HEK293T (cell line): ENCODE measurements around the gene MDM2.

Experiments used
- CTCF ChIA-PET: fragments of 350-600 bp; formaldehyde crosslinking; extraction: SDS; loops from one replicate; lab custom pipeline; 2021; ENCODE audit warnings: antibody characterized with exemption, inconsistent platforms; lab: Yijun Ruan, JAX
- POLR2A ChIA-PET: fragments of 350-600 bp; formaldehyde crosslinking; extraction: SDS; loops from one replicate; lab custom pipeline; 2020; ENCODE audit warnings: antibody characterized with exemption, inconsistent platforms; lab: Yijun Ruan, JAX
- DNase-seq: peaks from one replicate; pipeline ENCODE4 v3.0.0; 2012; ENCODE audit warnings: mixed read lengths; ENCODE audit errors: extremely low spot score
- ARNT ChIP-seq: fragments of 450-650 bp; IDR thresholded peaks from 2 replicates; pipeline ENCODE4 v1.6.1; 2017; ENCODE audit warnings: mild to moderate bottlenecking
- BHLHE40 ChIP-seq: fragments of 450-650 bp; IDR thresholded peaks from 2 replicates; pipeline ENCODE4 v1.6.1; 2016; ENCODE audit warnings: mild to moderate bottlenecking, moderate library complexity, borderline replicate concordance
- CTBP1 ChIP-seq: fragments of 450-650 bp; IDR thresholded peaks from 2 replicates; pipeline ENCODE4 v1.6.1; 2016; ENCODE audit warnings: borderline replicate concordance
- ELF4 ChIP-seq: fragments of 450-650 bp; IDR thresholded peaks from 2 replicates; pipeline ENCODE4 v1.6.1; 2017; ENCODE audit warnings: antibody characterized with exemption
- FOXA1 ChIP-seq: fragments of 450-650 bp; IDR thresholded peaks from 2 replicates; pipeline ENCODE4 v1.6.1; 2016; ENCODE audit warnings: mild to moderate bottlenecking
- FOXK2 ChIP-seq: fragments of 450-650 bp; IDR thresholded peaks from 2 replicates; pipeline ENCODE4 v1.6.1; 2016; ENCODE audit warnings: mild to moderate bottlenecking
- FOXM1 ChIP-seq: fragments of 450-650 bp; IDR thresholded peaks from 2 replicates; pipeline ENCODE4 v1.6.1; 2017; ENCODE audit warnings: mild to moderate bottlenecking, borderline replicate concordance
- HDGF ChIP-seq: fragments of 450-650 bp; IDR thresholded peaks from 2 replicates; pipeline ENCODE4 v1.6.1; 2017; ENCODE audit warnings: antibody characterized with exemption, borderline replicate concordance
- L3MBTL2 ChIP-seq: fragments of 450-650 bp; conservative IDR thresholded peaks from 2 replicates; pipeline ENCODE4 v1.6.1; 2016; ENCODE audit warnings: mild to moderate bottlenecking
- LEF1 ChIP-seq: fragments of 450-650 bp; IDR thresholded peaks from 2 replicates; pipeline ENCODE4 v1.6.1; 2017; ENCODE audit warnings: mild to moderate bottlenecking, borderline replicate concordance
- NFRKB ChIP-seq: fragments of 450-650 bp; IDR thresholded peaks from 2 replicates; pipeline ENCODE4 v1.6.1; 2016; ENCODE audit warnings: mild to moderate bottlenecking, moderate library complexity
- SP1 ChIP-seq: fragments of 450-650 bp; IDR thresholded peaks from 2 replicates; pipeline ENCODE4 v1.6.1; 2017
- SUZ12 ChIP-seq: fragments of 450-650 bp; IDR thresholded peaks from 2 replicates; pipeline ENCODE4 v1.6.1; 2016; ENCODE audit warnings: mild to moderate bottlenecking
- TARDBP ChIP-seq: fragments of 450-650 bp; IDR thresholded peaks from 2 replicates; pipeline ENCODE4 v1.6.1; 2016
- ZNF384 ChIP-seq: fragments of 450-650 bp; IDR thresholded peaks from 2 replicates; pipeline ENCODE4 v1.6.1; 2016
- TF ChIP-seq, protein P1 (sequence below): fragments of 450-650 bp; IDR thresholded peaks from 2 replicates; pipeline ENCODE4 v1.6.1; 2016

The MDM2 gene

DNA sequence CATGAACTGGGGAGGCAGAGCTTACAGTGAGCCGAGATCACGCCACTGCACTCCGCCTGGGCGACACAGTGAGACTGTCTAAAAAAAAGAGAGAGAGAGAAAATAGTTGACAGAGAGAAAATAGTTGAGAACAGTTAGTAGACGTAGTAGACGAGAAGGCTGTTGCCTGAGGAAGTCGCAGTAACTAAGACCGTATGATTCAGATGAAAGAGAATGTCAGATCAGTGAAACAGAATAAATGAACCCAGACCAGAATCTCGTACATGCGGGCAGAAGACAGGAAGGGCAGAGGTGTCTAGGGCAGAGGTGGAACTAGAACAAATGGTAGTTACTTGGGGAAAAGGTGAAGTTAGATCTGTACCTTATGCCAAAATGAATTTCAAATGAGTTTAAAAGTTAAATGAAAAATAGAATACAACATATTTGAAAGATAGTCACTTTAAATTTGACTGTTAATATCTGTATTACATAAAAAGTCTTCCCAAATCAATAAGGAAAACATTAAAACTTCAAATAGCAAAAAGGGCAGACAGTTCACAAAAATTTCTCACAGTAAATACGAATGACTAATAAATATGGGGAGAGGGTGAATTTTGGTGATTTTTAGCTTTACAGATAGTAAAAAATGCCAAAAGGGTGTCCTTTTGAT lies 17.7 kb downstream of the MDM2 start:
- ChIA-PET POLR2A (no interaction called here), CTCF (no interaction called here)
- TF ChIP-seq L3MBTL2, result no peak
- no peak for TF ChIP-seq BHLHE40
- no peak for TF ChIP-seq SP1
- TF ChIP-seq HDGF, result no peak
- TF ChIP-seq SUZ12, result no peak
- TF ChIP-seq ELF4, result no peak
- TF ChIP-seq TARDBP, result no peak
- no peak for TF ChIP-seq NFRKB
- no peak for TF ChIP-seq ARNT
- no peak for TF ChIP-seq LEF1
- TF ChIP-seq, protein P1, sequence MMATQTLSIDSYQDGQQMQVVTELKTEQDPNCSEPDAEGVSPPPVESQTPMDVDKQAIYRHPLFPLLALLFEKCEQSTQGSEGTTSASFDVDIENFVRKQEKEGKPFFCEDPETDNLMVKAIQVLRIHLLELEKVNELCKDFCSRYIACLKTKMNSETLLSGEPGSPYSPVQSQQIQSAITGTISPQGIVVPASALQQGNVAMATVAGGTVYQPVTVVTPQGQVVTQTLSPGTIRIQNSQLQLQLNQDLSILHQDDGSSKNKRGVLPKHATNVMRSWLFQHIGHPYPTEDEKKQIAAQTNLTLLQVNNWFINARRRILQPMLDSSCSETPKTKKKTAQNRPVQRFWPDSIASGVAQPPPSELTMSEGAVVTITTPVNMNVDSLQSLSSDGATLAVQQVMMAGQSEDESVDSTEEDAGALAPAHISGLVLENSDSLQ, result no peak
- TF ChIP-seq CTBP1, result no peak
- TF ChIP-seq ZNF384, result no peak
- TF ChIP-seq FOXA1, result no peak
- no peak for TF ChIP-seq FOXM1
- TF ChIP-seq FOXK2, result no peak
- DNase-seq, result no peak

DNA sequence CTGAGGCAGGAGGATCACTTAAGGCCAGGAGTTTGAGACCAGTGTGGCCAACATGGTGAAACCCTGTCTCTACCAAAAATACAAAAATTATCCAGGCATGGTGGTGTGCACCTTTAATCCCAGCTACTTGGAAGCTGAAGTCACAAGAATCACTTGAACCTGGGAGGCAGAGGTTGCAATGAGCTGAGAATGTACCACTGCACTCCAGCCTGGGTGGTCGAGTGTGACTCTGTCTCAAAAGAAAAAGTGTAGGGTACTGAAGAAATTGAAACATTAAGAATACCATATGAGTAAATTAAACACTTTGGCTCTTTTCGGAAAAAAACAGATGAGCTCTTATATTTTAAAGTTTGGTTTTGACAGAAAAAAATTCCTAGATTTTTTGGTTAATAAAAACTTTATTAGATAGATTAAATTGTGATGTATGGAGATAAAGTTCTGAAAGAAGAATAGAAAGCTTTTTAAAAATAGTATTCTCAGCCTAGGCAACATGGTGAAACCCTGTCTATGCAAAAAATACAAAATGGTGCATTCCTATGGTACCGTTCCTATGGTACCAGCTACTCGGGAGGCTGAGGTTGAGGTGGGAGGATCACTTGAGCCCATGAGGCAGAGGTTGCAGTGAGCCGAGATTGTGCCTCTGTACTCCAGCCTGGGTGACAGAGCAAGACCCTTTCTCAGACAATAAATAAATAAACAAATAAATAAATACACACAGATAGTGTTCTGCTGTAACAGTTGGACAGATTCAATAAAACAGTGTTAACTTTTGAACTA lies 20.1 kb downstream of the MDM2 start:
- ChIA-PET POLR2A (interaction anchor here (0.9 kb wide), 1 partner anchor 19 kb away, joined by 3 read pairs; no protein-coding TSS in a partner anchor), CTCF (interaction anchor here (0.6 kb wide), 1 partner anchor 47 kb away, joined by 3 read pairs; no protein-coding TSS in a partner anchor)
- TF ChIP-seq FOXA1 (no peak), BHLHE40 (no peak), TARDBP (no peak), NFRKB (no peak), ZNF384 (no peak), FOXK2 (no peak), SUZ12 (no peak), LEF1 (no peak)
- TF ChIP-seq, protein P1, result no peak

DNA sequence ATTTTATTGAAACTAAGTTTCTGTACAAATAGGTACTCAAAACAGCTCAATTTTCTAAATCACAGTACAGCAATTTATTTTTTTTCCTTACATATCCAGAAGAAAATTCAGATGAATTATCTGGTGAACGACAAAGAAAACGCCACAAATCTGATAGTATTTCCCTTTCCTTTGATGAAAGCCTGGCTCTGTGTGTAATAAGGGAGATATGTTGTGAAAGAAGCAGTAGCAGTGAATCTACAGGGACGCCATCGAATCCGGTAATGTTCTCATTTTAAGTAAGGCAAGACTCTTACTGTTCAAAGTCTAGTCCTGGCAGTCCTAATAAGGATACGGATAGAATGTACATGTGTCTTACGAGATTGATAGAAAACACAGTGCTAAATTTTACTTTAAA lies 20.7 kb downstream of the MDM2 start:
- ChIA-PET CTCF (interaction anchor here (0.6 kb wide), 1 partner anchor 47 kb away, joined by 3 read pairs; no protein-coding TSS in a partner anchor), POLR2A (interaction anchor here (0.9 kb wide), 1 partner anchor 20 kb away, joined by 3 read pairs; no protein-coding TSS in a partner anchor)
- DNase-seq, result no peak
- TF ChIP-seq ELF4 (no peak), FOXM1 (no peak)

More for the DNA sequence above, 20.1 kb downstream of the MDM2 start:
- no peak for DNase-seq

DNA sequence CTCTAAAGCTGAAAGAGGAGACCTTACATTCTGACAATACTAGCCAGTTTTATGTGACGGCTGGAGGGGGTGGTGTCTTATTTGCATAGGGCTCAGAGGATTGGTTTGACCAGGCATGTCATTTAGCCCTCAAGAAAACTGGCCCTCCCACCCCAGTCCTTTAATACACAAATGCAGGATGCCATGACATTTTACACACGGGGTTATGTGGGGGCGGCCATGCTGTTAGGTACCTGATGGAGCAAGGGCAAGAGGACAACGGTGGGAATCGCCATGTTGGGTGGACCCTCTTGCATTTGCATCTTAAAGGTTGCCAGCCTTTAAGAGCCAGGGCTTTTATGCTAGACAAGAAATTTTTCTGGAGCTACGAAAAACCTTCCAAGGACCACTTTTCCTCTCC lies 23.3 kb downstream of the MDM2 start:
- POLR2A ChIA-PET, result no interaction called here
- no peak for DNase-seq
- TF ChIP-seq, protein P1, result no peak
- TF ChIP-seq ZNF384, result no peak
- no peak for TF ChIP-seq SUZ12
- TF ChIP-seq HDGF, result no peak
- TF ChIP-seq BHLHE40, result no peak
- no peak for TF ChIP-seq NFRKB
- TF ChIP-seq SP1, result no peak
- no peak for TF ChIP-seq FOXM1
- TF ChIP-seq FOXK2, result no peak
- no peak for TF ChIP-seq TARDBP
- TF ChIP-seq FOXA1, result no peak
- no peak for TF ChIP-seq ELF4
- TF ChIP-seq LEF1, result no peak
- no peak for TF ChIP-seq L3MBTL2
- TF ChIP-seq ARNT, result no peak
- no peak for TF ChIP-seq CTBP1
- CTCF ChIA-PET, result interaction anchor here (0.6 to 1.7 kb wide), 3 partner anchors 16 to 84 kb away, joined by 3 to 4 read pairs (median 3); no protein-coding TSS in a partner anchor

DNA sequence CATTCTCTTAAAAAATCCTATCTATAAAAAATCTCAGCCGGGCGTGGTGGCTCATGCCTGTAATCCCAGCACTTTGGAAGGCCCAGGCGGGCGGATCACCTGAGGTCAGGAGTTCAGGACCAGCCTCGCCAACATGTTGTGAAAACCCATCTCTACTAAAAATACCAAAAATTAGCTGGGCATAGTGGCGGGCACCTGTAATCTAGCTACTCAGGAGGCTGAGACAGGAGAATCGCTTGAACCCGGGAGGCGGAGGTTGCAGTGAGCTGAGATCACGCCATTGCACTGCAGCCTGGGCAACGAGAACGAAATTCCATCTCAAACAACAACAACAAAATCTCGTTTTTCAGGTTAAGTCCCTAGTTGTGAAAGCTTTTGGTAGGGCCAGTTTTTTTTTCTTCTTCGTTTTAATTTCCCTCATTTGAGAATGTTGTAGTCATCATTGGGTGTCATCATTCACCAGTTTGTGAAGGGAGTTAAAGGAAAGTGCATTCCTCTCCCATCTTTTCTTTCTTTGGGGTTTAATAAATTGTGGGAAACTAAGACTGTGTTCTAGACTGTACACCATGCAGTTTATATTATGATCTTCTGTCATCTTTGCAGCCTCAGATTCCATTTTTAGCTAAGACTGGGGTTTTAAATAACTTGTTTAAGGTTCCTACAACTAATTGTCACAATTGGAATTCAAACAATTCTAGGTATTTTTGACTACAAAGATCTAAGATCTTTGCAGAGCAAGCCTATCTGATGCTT lies 23.9 kb downstream of the MDM2 start:
- TF ChIP-seq ARNT (no peak), ELF4 (no peak), BHLHE40 (no peak), FOXA1 (no peak), FOXK2 (no peak), NFRKB (no peak), SUZ12 (no peak), LEF1 (no peak), TARDBP (no peak), CTBP1 (no peak)
- TF ChIP-seq, protein P1, result no peak
- DNase-seq, result no peak
- CTCF ChIA-PET, result interaction anchor here (0.6 to 1.1 kb wide), 2 partner anchors 15 to 20 kb away, joined by 3 read pairs; no protein-coding TSS in a partner anchor
- POLR2A ChIA-PET, result no interaction called here
